HEK293 (cell line): ENCODE data around the gene PAK5.

ENCODE experiments used
- CTCF ChIA-PET: fragments of 350-600 bp; formaldehyde crosslinking; extraction: SDS; loops from one replicate; lab custom pipeline; 2021; ENCODE audit warnings: antibody characterized with exemption; lab: Yijun Ruan, JAX
- POLR2A ChIA-PET: fragments of 300-600 bp; formaldehyde crosslinking; extraction: SDS; loops from one replicate; lab custom pipeline; 2020; ENCODE audit warnings: antibody characterized with exemption, inconsistent platforms; lab: Yijun Ruan, JAX
- H3K27ac ChIP-seq: fragments of 200-500 bp; sonication (Bioruptor generic); 2 replicates; pipeline ENCODE4 v1.5.1; 2014; ENCODE audit warnings: low read depth, low read length, control low read depth, inconsistent platforms; ENCODE audit errors: extremely low read depth
- H3K36me3 ChIP-seq, 2 experiments: fragments of 200-500 bp in 1 of 2; sonication (Bioruptor generic) in 1 of 2; 1 replicate in 1 of 2; 2 replicates in 1 of 2; pipeline ENCODE4 v1.5.1; 2014 to 2017; ENCODE audit warnings: inconsistent platforms in 2 of 2, low read length in 2 of 2; ENCODE audit not compliant: control insufficient read depth in 2 of 2, insufficient read depth in 1 of 2
- H3K4me1 ChIP-seq: fragments of 200-500 bp; sonication (Bioruptor generic); 2 replicates; pipeline ENCODE4 v1.5.1; 2014; ENCODE audit warnings: mild to moderate bottlenecking, low read length, inconsistent platforms; ENCODE audit not compliant: control insufficient read depth, insufficient read depth
- H3K4me3 ChIP-seq: 2 replicates; pipeline ENCODE4 v1.5.1; 2011; ENCODE audit warnings: low read depth, mild to moderate bottlenecking, control low read depth, low read length, moderate library complexity
- H3K9me3 ChIP-seq: fragments of 200-500 bp; sonication (Bioruptor generic); 2 replicates; pipeline ENCODE4 v1.5.1; 2014; ENCODE audit warnings: low read depth, low read length, inconsistent platforms; ENCODE audit not compliant: control insufficient read depth, insufficient read depth
- IKZF3 ChIP-seq: fragments of 450-650 bp; IDR thresholded peaks from 2 replicates; pipeline ENCODE4 v1.5.0; 2018; ENCODE audit warnings: missing biosample characterization, mild to moderate bottlenecking, missing genetic modification characterization, moderate library complexity
- REPIN1 ChIP-seq: fragments of 450-650 bp; formaldehyde crosslinking; IDR thresholded peaks from 2 replicates; pipeline ENCODE4 v1.5.1; 2017; ENCODE audit warnings: missing biosample characterization, missing genetic modification characterization, low read depth
- SCRT2 ChIP-seq: fragments of 450-650 bp; formaldehyde crosslinking; IDR thresholded peaks from 2 replicates; pipeline ENCODE4 v1.5.1; 2016; ENCODE audit warnings: missing biosample characterization, missing genetic modification characterization
- ZBTB20 ChIP-seq: fragments of 450-650 bp; formaldehyde crosslinking; IDR thresholded peaks from 2 replicates; pipeline ENCODE4 v1.5.1; 2016; ENCODE audit warnings: missing biosample characterization, missing genetic modification characterization
- ZBTB8A ChIP-seq: fragments of 450-650 bp; formaldehyde crosslinking; IDR thresholded peaks from 2 replicates; pipeline ENCODE4 v1.5.1; 2016; ENCODE audit warnings: missing biosample characterization, missing genetic modification characterization
- ZNF133 ChIP-seq: fragments of 450-650 bp; formaldehyde crosslinking; IDR thresholded peaks from 2 replicates; pipeline ENCODE4 v1.5.1; 2016; ENCODE audit warnings: missing biosample characterization, missing genetic modification characterization
- ZNF16 ChIP-seq: fragments of 450-650 bp; formaldehyde crosslinking; IDR thresholded peaks from 2 replicates; pipeline ENCODE4 v1.5.1; 2016; ENCODE audit warnings: low read depth, missing biosample characterization, missing genetic modification characterization
- ZNF302 ChIP-seq: fragments of 450-650 bp; formaldehyde crosslinking; IDR thresholded peaks from 2 replicates; pipeline ENCODE4 v1.5.1; 2016; ENCODE audit warnings: missing biosample characterization, missing genetic modification characterization, low read depth
- ZNF560 ChIP-seq: fragments of 450-650 bp; formaldehyde crosslinking; IDR thresholded peaks from 2 replicates; pipeline ENCODE4 v1.5.1; 2017; ENCODE audit warnings: missing biosample characterization, missing genetic modification characterization, borderline replicate concordance
- ZNF596 ChIP-seq: fragments of 450-650 bp; IDR thresholded peaks from 2 replicates; pipeline ENCODE4 v1.5.0; 2018; ENCODE audit warnings: missing biosample characterization, mild to moderate bottlenecking, missing genetic modification characterization, moderate library complexity
- ZNF626 ChIP-seq: fragments of 450-650 bp; sonication (Bioruptor Pico); formaldehyde crosslinking; IDR thresholded peaks from 2 replicates; pipeline ENCODE4 v1.5.1; 2018; ENCODE audit warnings: missing biosample characterization, missing genetic modification characterization, inconsistent platforms
- ZNF639 ChIP-seq: fragments of 450-650 bp; formaldehyde crosslinking; IDR thresholded peaks from 2 replicates; pipeline ENCODE4 v1.5.1; 2016; ENCODE audit warnings: missing biosample characterization, missing genetic modification characterization
- ZNF660 ChIP-seq: fragments of 450-650 bp; IDR thresholded peaks from 2 replicates; pipeline ENCODE4 v1.5.1; 2018; ENCODE audit warnings: missing biosample characterization, mild to moderate bottlenecking, missing genetic modification characterization
- ZNF704 ChIP-seq: fragments of 450-650 bp; formaldehyde crosslinking; IDR thresholded peaks from 2 replicates; pipeline ENCODE4 v1.5.1; 2016; ENCODE audit warnings: missing biosample characterization, missing genetic modification characterization
- ZNF837 ChIP-seq: fragments of 450-650 bp; formaldehyde crosslinking; IDR thresholded peaks from 2 replicates; pipeline ENCODE4 v1.5.1; 2016; ENCODE audit warnings: missing biosample characterization, missing genetic modification characterization
- TF ChIP-seq, protein P1 (sequence below): fragments of 450-650 bp; formaldehyde crosslinking; IDR thresholded peaks from 2 replicates; pipeline ENCODE4 v1.5.1; 2017; ENCODE audit warnings: missing biosample characterization, missing genetic modification characterization
- TF ChIP-seq, protein P2 (sequence below): fragments of 450-650 bp; formaldehyde crosslinking; IDR thresholded peaks from 2 replicates; pipeline ENCODE4 v1.5.1; 2016; ENCODE audit warnings: missing biosample characterization, missing genetic modification characterization

Gene PAK5

GRCh38 chr20:9630554-9630953 is 208.3 kb downstream of the PAK5 start (continued):
- TF ChIP-seq, protein P1, sequence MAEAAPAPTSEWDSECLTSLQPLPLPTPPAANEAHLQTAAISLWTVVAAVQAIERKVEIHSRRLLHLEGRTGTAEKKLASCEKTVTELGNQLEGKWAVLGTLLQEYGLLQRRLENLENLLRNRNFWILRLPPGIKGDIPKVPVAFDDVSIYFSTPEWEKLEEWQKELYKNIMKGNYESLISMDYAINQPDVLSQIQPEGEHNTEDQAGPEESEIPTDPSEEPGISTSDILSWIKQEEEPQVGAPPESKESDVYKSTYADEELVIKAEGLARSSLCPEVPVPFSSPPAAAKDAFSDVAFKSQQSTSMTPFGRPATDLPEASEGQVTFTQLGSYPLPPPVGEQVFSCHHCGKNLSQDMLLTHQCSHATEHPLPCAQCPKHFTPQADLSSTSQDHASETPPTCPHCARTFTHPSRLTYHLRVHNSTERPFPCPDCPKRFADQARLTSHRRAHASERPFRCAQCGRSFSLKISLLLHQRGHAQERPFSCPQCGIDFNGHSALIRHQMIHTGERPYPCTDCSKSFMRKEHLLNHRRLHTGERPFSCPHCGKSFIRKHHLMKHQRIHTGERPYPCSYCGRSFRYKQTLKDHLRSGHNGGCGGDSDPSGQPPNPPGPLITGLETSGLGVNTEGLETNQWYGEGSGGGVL (tag by site-specific recombination) = no peak
- no peak for TF ChIP-seq ZNF837 (tag by site-specific recombination)
- TF ChIP-seq, all 188 proteins: peak for 0

DNA sequence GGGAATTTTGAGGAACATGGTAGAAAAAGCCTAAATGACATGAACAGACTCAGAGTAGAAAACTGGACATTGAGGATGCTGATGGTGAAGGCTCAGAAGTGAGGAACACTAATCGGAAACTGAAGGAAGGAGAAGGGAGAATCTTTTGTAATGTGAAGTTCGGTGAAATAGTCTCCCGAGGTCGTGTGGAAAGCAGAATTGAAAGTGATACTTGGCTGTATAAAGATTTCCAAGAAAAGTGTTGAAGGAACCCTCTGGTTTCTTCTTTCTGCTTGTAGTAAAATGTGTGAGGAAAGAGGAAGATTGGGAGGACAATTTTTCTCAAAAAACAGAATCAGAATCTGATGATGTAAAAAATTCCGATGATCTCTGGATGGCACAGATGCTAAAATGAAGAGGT is 209.0 kb downstream of the PAK5 start:
- TF ChIP-seq ZNF704 (tag by site-specific recombination) = no peak
- Histone ChIP-seq H3K36me3 (no peaks in the 10 kb centered on the region), H3K4me1 (no peaks in the 10 kb centered on the region), H3K27ac (no peak overlapping the region), H3K9me3 (no peaks in the 10 kb centered on the region), H3K4me3 (no peak overlapping the region)
- POLR2A ChIA-PET = no interaction called here
- CTCF ChIA-PET = interaction anchor here (1.5 kb wide), 1 partner anchor 20 kb away, joined by 3 read pairs; no protein-coding TSS in a partner anchor

- CTCF ChIA-PET = interaction anchor here (0.9 to 1.7 kb wide), 5 partner anchors 11 to 460 kb away, joined by 3 to 5 read pairs (median 3); no protein-coding TSS in a partner anchor
- Histone ChIP-seq H3K9me3 (no peaks in the 10 kb centered on the region), H3K4me3 (no peak overlapping the region), H3K4me1 (no peaks in the 10 kb centered on the region), H3K36me3 (no peaks in the 10 kb centered on the region), H3K27ac (no peak overlapping the region)
- TF ChIP-seq, protein P2, sequence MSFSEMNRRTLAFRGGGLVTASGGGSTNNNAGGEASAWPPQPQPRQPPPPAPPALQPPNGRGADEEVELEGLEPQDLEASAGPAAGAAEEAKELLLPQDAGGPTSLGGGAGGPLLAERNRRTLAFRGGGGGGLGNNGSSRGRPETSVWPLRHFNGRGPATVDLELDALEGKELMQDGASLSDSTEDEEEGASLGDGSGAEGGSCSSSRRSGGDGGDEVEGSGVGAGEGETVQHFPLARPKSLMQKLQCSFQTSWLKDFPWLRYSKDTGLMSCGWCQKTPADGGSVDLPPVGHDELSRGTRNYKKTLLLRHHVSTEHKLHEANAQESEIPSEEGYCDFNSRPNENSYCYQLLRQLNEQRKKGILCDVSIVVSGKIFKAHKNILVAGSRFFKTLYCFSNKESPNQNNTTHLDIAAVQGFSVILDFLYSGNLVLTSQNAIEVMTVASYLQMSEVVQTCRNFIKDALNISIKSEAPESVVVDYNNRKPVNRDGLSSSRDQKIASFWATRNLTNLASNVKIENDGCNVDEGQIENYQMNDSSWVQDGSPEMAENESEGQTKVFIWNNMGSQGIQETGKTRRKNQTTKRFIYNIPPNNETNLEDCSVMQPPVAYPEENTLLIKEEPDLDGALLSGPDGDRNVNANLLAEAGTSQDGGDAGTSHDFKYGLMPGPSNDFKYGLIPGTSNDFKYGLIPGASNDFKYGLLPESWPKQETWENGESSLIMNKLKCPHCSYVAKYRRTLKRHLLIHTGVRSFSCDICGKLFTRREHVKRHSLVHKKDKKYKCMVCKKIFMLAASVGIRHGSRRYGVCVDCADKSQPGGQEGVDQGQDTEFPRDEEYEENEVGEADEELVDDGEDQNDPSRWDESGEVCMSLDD (tag by site-specific recombination) = no peak
- TF ChIP-seq REPIN1 (tag by site-specific recombination) (no peak), SCRT2 (tag by site-specific recombination) (no peak), ZNF560 (no peak), ZNF596 (no peak), ZBTB8A (no peak), IKZF3 (tag by site-specific recombination) (no peak), ZNF302 (no peak), ZBTB20 (no peak), ZNF16 (tag by site-specific recombination) (no peak), ZNF639 (tag by site-specific recombination) (no peak), ZNF626 (tag by site-specific recombination) (no peak), ZNF133 (tag by site-specific recombination) (no peak), ZNF660 (no peak)
- POLR2A ChIA-PET = no interaction called here
Observed at GRCh38 chr20:9628589-9628988, 210.3 kb downstream of the PAK5 start.
